ENCODE data around the gene CRISP1. TPM values are rescaled to one million over a fixed set of nuclear protein-coding genes. Genes with fewer than 3 reads are reported as not detected.

CRISP1 gene
- total and polyA plus RNA-seq, 2 of the 13 experiments (the other 11 are each of a cell fraction or from before 2014, with no cell fraction given), result not detected

GRCh38 chr6:49841424-49841823 is 24.9 kb downstream of the CRISP1 start:
- no peak overlapping the region for H3K9ac ChIP-seq (ENCODE audit: insufficient read depth, low read depth, low read length)
- no peak for ATAC-seq
- no TSS peak for BruUV-seq (replicated peaks)
- no peak for DNase-seq (ENCODE audit: low spot score)
- no peak for TF ChIP-seq DMTF1 (CRISPR knock-in tag; IDR thresholded peaks at IDR 0.05)
- no peak for TF ChIP-seq ZSCAN20 (CRISPR knock-in tag; IDR thresholded peaks at IDR 0.05; ENCODE audit: borderline replicate concordance)
- TF ChIP-seq ZNF484 (CRISPR knock-in tag; IDR thresholded peaks at IDR 0.05; ENCODE audit: borderline replicate concordance, low read depth), result no peak
- no peak for TF ChIP-seq ZNF670 (CRISPR knock-in tag; IDR thresholded peaks at IDR 0.05; ENCODE audit: borderline replicate concordance)
- no peak for TF ChIP-seq ZNF572 (CRISPR knock-in tag; IDR thresholded peaks at IDR 0.05)
- TF ChIP-seq, protein P1, sequence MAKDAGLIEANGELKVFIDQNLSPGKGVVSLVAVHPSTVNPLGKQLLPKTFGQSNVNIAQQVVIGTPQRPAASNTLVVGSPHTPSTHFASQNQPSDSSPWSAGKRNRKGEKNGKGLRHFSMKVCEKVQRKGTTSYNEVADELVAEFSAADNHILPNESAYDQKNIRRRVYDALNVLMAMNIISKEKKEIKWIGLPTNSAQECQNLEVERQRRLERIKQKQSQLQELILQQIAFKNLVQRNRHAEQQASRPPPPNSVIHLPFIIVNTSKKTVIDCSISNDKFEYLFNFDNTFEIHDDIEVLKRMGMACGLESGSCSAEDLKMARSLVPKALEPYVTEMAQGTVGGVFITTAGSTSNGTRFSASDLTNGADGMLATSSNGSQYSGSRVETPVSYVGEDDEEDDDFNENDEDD (CRISPR knock-in tag; IDR thresholded peaks at IDR 0.05; ENCODE audit: borderline replicate concordance), result no peak
- no peak for TF ChIP-seq MYNN (CRISPR knock-in tag; IDR thresholded peaks at IDR 0.05; ENCODE audit: low read depth)
- no peak for TF ChIP-seq ZNF709 (CRISPR knock-in tag; IDR thresholded peaks at IDR 0.05)
- no peak for TF ChIP-seq NFIC (IDR thresholded peaks at IDR 0.05; ENCODE audit: low read length)
- TF ChIP-seq KAT8 (CRISPR knock-in tag; IDR thresholded peaks at IDR 0.05), result no peak
- TF ChIP-seq FOXK2 (IDR thresholded peaks at IDR 0.05), result no peak
- TF ChIP-seq HNRNPL (IDR thresholded peaks at IDR 0.05; ENCODE audit: low read depth, low read length), result no peak
- TF ChIP-seq MXI1 (IDR thresholded peaks at IDR 0.05; ENCODE audit: borderline replicate concordance, low read depth, low read length), result no peak
- no peak for TF ChIP-seq ZNF678 (CRISPR knock-in tag; IDR thresholded peaks at IDR 0.05)
- TF ChIP-seq ZNF503 (CRISPR knock-in tag; IDR thresholded peaks at IDR 0.05), result no peak
- no peak for TF ChIP-seq ZNF746 (CRISPR knock-in tag; IDR thresholded peaks at IDR 0.05)
- TF ChIP-seq CAMTA2 (CRISPR knock-in tag; IDR thresholded peaks at IDR 0.05; ENCODE audit: borderline replicate concordance), result no peak
- TF ChIP-seq, protein P2, sequence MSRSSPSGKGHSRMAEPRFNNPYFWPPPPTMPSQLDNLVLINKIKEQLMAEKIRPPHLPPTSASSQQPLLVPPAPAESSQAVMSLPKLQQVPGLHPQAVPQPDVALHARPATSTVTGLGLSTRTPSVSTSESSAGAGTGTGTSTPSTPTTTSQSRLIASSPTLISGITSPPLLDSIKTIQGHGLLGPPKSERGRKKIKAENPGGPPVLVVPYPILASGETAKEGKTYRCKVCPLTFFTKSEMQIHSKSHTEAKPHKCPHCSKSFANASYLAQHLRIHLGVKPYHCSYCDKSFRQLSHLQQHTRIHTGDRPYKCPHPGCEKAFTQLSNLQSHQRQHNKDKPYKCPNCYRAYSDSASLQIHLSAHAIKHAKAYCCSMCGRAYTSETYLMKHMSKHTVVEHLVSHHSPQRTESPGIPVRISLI (CRISPR knock-in tag; IDR thresholded peaks at IDR 0.05; ENCODE audit: borderline replicate concordance), result no peak
- TF ChIP-seq TFAP4 (IDR thresholded peaks at IDR 0.05; ENCODE audit: borderline replicate concordance, low read depth), result no peak
- ChIA-PET CTCF (ENCODE audit: low intra/inter-chr PET ratio, low total read pairs) (no interaction called here), POLR2A (no interaction called here)
- no peaks in the 10 kb centered on the region for H3K4me1 ChIP-seq (ENCODE audit: insufficient read depth, low read length)
- no peak for FAIRE-seq
- H3K27me3 ChIP-seq (ENCODE audit: control insufficient read depth in 1 of 2, insufficient read depth in 2 of 2, low read length in 2 of 2), result no peaks in the 10 kb centered on the region
- in situ Hi-C loops (cut with HindIII; ENCODE audit: extremely low pct_ligation_motif_present, low pct_unique_long_range_greater_than_20kb), result no loop called here
- 1% methylated on average over 4 of the region's 4 CpGs for WGBS (ENCODE audit: low lambda C conversion rate)
- H4K20me1 ChIP-seq (ENCODE audit: insufficient read depth, low read length), result no peaks in the 10 kb centered on the region
- H3K9me3 ChIP-seq (ENCODE audit: low read length), result no peaks in the 10 kb centered on the region
- H2AFZ ChIP-seq (ENCODE audit: low read length), result no peak overlapping the region
- H3K36me3 ChIP-seq (replicated peaks in 1 of 2; ENCODE audit: control insufficient read depth in 1 of 2, insufficient read depth in 2 of 2, low read length in 2 of 2), result no peaks in the 10 kb centered on the region
- no peaks in the 10 kb centered on the region for H3K79me2 ChIP-seq (ENCODE audit: insufficient read depth, low read length)
- no peak overlapping the region for H3K4me3 ChIP-seq (replicated peaks in 1 of 3; ENCODE audit: insufficient read depth in 1 of 3, low read depth in 2 of 3, low read length in 3 of 3)
- H3K27ac ChIP-seq (ENCODE audit: extremely low read length, insufficient read depth, low read length), result no peak overlapping the region
- no peak overlapping the region for H3K4me2 ChIP-seq (ENCODE audit: low read depth, low read length)
- intact Hi-C loops (cut with micrococcal nuclease; ENCODE audit: unreplicated experiment), result loop anchor here (10.0 kb wide), 1 partner anchor 67 kb away; no protein-coding TSS in a partner anchor

Measured in HepG2 (cell line).